ENCODE data around the gene PPME1.

PPME1 gene

GRCh38 chr11:74283580-74284180, 112.6 kb downstream of the PPME1 start:
- Histone ChIP-seq H3K27ac (ENCODE audit: low read depth, low read length) (no peak overlapping the region), H4K8ac (ENCODE audit: low read depth, low read length) (no peak overlapping the region), H3K27me3 (ENCODE audit: insufficient read depth, low read length, poor library complexity) (no peaks in the 10 kb centered on the region), H4K5ac (ENCODE audit: low read length) (no peak overlapping the region), H2AK5ac (ENCODE audit: low read length) (no peak overlapping the region), H3K79me2 (ENCODE audit: control insufficient read depth, insufficient read depth, low read length) (no peaks in the 10 kb centered on the region), H2BK15ac (replicated peaks; ENCODE audit: low read depth) (no peak overlapping the region), H3K9ac (ENCODE audit: low read length) (no peak overlapping the region), H3K23ac (ENCODE audit: low read length) (no peak overlapping the region), H3K4ac (ENCODE audit: low read depth, low read length) (no peak overlapping the region), H3K18ac (ENCODE audit: low read length) (no peak overlapping the region), H3K4me3 (ENCODE audit: low read length) (no peak overlapping the region), H3K4me1 (ENCODE audit: control insufficient read depth, low read depth, low read length) (no peaks in the 10 kb centered on the region), H3K56ac (ENCODE audit: low read length) (no peak overlapping the region), H3K79me1 (ENCODE audit: low read length) (no peaks in the 10 kb centered on the region), H3K36me3 (ENCODE audit: control insufficient read depth, insufficient read depth, low read length) (no peaks in the 10 kb centered on the region), H2BK5ac (ENCODE audit: low read length) (no peak overlapping the region), H2BK120ac (ENCODE audit: low read depth, low read length) (no peak overlapping the region), H3K4me2 (ENCODE audit: low read length) (no peak overlapping the region)
- no peak for DNase-seq
- WGBS (ENCODE audit: extremely low coverage, insufficient coverage, low lambda C conversion rate), result no CpG with 5 or more reads among the region's 3 CpGs

DNA sequence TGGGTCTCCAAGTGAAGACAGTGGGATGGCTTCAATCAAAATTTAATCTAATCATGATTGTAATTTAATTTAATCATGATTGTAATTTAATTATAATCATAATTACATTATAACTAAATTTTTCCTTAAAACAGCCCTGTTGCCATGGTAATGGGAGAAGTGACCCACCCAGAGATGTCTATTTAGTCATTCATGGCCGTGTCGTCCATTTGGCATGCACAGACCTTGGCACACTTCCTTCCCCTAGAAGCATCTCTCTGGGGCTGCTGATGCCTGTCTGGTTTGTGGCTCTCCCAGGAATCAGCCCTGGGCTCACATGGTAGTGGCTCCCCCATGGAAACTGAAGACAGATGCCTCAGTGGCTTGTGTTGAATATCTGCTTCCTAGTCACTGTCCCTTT, 113.4 kb downstream of the PPME1 start:
- no peak overlapping the region for H2BK120ac ChIP-seq (ENCODE audit: low read depth, low read length)
- no peak overlapping the region for H3K56ac ChIP-seq (ENCODE audit: low read length)
- H3K4me3 ChIP-seq (ENCODE audit: low read length), result no peak overlapping the region
- H3K18ac ChIP-seq (ENCODE audit: low read length), result no peak overlapping the region
- no peaks in the 10 kb centered on the region for H3K36me3 ChIP-seq (ENCODE audit: control insufficient read depth, insufficient read depth, low read length)
- no CpG with 5 or more reads among the region's 2 CpGs for WGBS (ENCODE audit: extremely low coverage, insufficient coverage, low lambda C conversion rate)
- H3K4me2 ChIP-seq (ENCODE audit: low read length), result no peak overlapping the region
- no peak overlapping the region for H3K9ac ChIP-seq (ENCODE audit: low read length)
- H4K5ac ChIP-seq (ENCODE audit: low read length), result no peak overlapping the region
- no peak overlapping the region for H2AK5ac ChIP-seq (ENCODE audit: low read length)
- H2BK5ac ChIP-seq (ENCODE audit: low read length), result no peak overlapping the region
- DNase-seq, result no peak
- H3K4me1 ChIP-seq (ENCODE audit: control insufficient read depth, low read depth, low read length), result no peaks in the 10 kb centered on the region
- no peaks in the 10 kb centered on the region for H3K79me2 ChIP-seq (ENCODE audit: control insufficient read depth, insufficient read depth, low read length)
- no peaks in the 10 kb centered on the region for H3K27me3 ChIP-seq (ENCODE audit: insufficient read depth, low read length, poor library complexity)
- H2BK15ac ChIP-seq (replicated peaks; ENCODE audit: low read depth), result no peak overlapping the region
- H4K8ac ChIP-seq (ENCODE audit: low read depth, low read length), result no peak overlapping the region
- H3K27ac ChIP-seq (ENCODE audit: low read depth, low read length), result no peak overlapping the region
- H3K79me1 ChIP-seq (ENCODE audit: low read length), result no peaks in the 10 kb centered on the region
- no peak overlapping the region for H3K23ac ChIP-seq (ENCODE audit: low read length)
- H3K4ac ChIP-seq (ENCODE audit: low read depth, low read length), result no peak overlapping the region

DNA sequence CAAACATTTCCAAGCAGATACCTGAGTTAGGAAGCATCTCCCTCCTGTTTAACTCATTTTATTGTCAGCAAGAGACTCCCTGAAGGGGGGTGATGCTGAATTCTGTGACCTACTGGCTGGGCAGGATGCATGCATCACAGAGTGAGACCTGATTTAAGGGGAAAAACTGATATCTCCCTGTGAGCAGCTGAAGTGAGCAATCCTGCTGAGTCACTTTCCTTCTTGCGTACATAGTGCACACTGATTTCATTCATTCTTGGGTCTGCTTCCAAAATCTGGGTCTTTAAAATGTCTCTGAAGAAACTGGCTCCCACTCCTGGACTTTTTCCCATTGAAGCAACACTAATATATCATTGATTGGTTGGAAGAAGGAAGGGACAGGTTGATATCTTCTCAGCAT, 117.1 kb downstream of the PPME1 start:
- Histone ChIP-seq H3K23ac (ENCODE audit: low read length) (no peak overlapping the region), H3K4me1 (ENCODE audit: control insufficient read depth, low read depth, low read length) (no peaks in the 10 kb centered on the region), H3K27ac (ENCODE audit: low read depth, low read length) (no peak overlapping the region), H3K4me3 (ENCODE audit: low read length) (no peak overlapping the region), H3K56ac (ENCODE audit: low read length) (no peak overlapping the region), H3K9ac (ENCODE audit: low read length) (no peak overlapping the region), H4K8ac (ENCODE audit: low read depth, low read length) (no peak overlapping the region), H3K36me3 (ENCODE audit: control insufficient read depth, insufficient read depth, low read length) (no peaks in the 10 kb centered on the region), H3K18ac (ENCODE audit: low read length) (no peak overlapping the region), H2AK5ac (ENCODE audit: low read length) (no peak overlapping the region), H2BK120ac (ENCODE audit: low read depth, low read length) (no peak overlapping the region), H3K27me3 (ENCODE audit: insufficient read depth, low read length, poor library complexity) (no peaks in the 10 kb centered on the region), H2BK15ac (replicated peaks; ENCODE audit: low read depth) (no peak overlapping the region), H4K5ac (ENCODE audit: low read length) (no peak overlapping the region), H3K79me2 (ENCODE audit: control insufficient read depth, insufficient read depth, low read length) (no peaks in the 10 kb centered on the region), H3K4ac (ENCODE audit: low read depth, low read length) (no peak overlapping the region), H3K4me2 (ENCODE audit: low read length) (no peak overlapping the region), H3K79me1 (ENCODE audit: low read length) (no peaks in the 10 kb centered on the region), H2BK5ac (ENCODE audit: low read length) (no peak overlapping the region)
- DNase-seq, result no peak
- no CpG with 5 or more reads among the region's 1 CpG for whole genome bisulfite sequencing (ENCODE audit: extremely low coverage, insufficient coverage, low lambda C conversion rate)

- H2BK120ac ChIP-seq (ENCODE audit: low read depth, low read length), result no peak overlapping the region
- H3K4me3 ChIP-seq (ENCODE audit: low read length), result no peak overlapping the region
- H3K27me3 ChIP-seq (ENCODE audit: insufficient read depth, low read length, poor library complexity), result no peaks in the 10 kb centered on the region
- H3K79me2 ChIP-seq (ENCODE audit: control insufficient read depth, insufficient read depth, low read length), result no peaks in the 10 kb centered on the region
- H2BK15ac ChIP-seq (replicated peaks; ENCODE audit: low read depth), result no peak overlapping the region
- WGBS (ENCODE audit: extremely low coverage, insufficient coverage, low lambda C conversion rate), result no CpG with 5 or more reads among the region's 4 CpGs
- H4K8ac ChIP-seq (ENCODE audit: low read depth, low read length), result no peak overlapping the region
- no peak overlapping the region for H3K4ac ChIP-seq (ENCODE audit: low read depth, low read length)
- H3K23ac ChIP-seq (ENCODE audit: low read length), result no peak overlapping the region
- no peak for DNase-seq
- no peaks in the 10 kb centered on the region for H3K4me1 ChIP-seq (ENCODE audit: control insufficient read depth, low read depth, low read length)
- H3K9ac ChIP-seq (ENCODE audit: low read length), result no peak overlapping the region
- H3K56ac ChIP-seq (ENCODE audit: low read length), result no peak overlapping the region
- H3K79me1 ChIP-seq (ENCODE audit: low read length), result no peaks in the 10 kb centered on the region
- no peak overlapping the region for H4K5ac ChIP-seq (ENCODE audit: low read length)
- H3K18ac ChIP-seq (ENCODE audit: low read length), result no peak overlapping the region
- no peak overlapping the region for H2AK5ac ChIP-seq (ENCODE audit: low read length)
- H3K36me3 ChIP-seq (ENCODE audit: control insufficient read depth, insufficient read depth, low read length), result no peaks in the 10 kb centered on the region
- H3K4me2 ChIP-seq (ENCODE audit: low read length), result no peak overlapping the region
- no peak overlapping the region for H2BK5ac ChIP-seq (ENCODE audit: low read length)
- no peak overlapping the region for H3K27ac ChIP-seq (ENCODE audit: low read depth, low read length)
Measured at GRCh38 chr11:74288911-74289310, 117.8 kb downstream of the PPME1 start.

GRCh38 chr11:74297484-74297883, 126.4 kb downstream of the PPME1 start:
- H2BK5ac ChIP-seq (ENCODE audit: low read length), result no peak overlapping the region
- DNase-seq, result no peak
- no CpG with 5 or more reads among the region's 1 CpG for WGBS (ENCODE audit: extremely low coverage, insufficient coverage, low lambda C conversion rate)

DNA sequence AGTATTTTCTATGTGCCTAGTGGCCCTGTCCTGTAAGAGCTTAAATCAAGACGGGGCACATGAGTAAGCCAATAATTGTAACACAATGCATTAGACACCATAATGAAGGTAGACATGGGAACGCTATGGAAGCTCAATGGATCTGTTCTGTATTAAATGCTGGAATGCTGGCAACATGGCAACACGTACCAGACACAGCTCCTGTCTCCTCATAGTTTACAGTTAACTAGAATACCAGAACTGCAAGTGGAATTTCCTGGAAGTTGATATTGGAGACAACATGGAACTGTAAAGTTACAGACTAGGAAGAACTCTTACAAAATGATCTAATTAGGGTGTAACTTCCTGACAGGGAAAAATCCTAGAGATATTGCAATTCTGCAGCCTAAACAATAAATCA, 127.9 kb downstream of the PPME1 start:
- H3K4me1 ChIP-seq (ENCODE audit: control insufficient read depth, low read depth, low read length), result no peaks in the 10 kb centered on the region
- no peak overlapping the region for H2AK5ac ChIP-seq (ENCODE audit: low read length)
- no peaks in the 10 kb centered on the region for H3K27me3 ChIP-seq (ENCODE audit: insufficient read depth, low read length, poor library complexity)
- no peaks in the 10 kb centered on the region for H3K36me3 ChIP-seq (ENCODE audit: control insufficient read depth, insufficient read depth, low read length)
- no peak overlapping the region for H3K4me2 ChIP-seq (ENCODE audit: low read length)
- H4K8ac ChIP-seq (ENCODE audit: low read depth, low read length), result no peak overlapping the region
- no peak overlapping the region for H3K56ac ChIP-seq (ENCODE audit: low read length)
- H3K23ac ChIP-seq (ENCODE audit: low read length), result no peak overlapping the region
- no peak overlapping the region for H3K4ac ChIP-seq (ENCODE audit: low read depth, low read length)
- no peak overlapping the region for H3K9ac ChIP-seq (ENCODE audit: low read length)
- no peak overlapping the region for H3K27ac ChIP-seq (ENCODE audit: low read depth, low read length)
- no peak overlapping the region for H2BK15ac ChIP-seq (replicated peaks; ENCODE audit: low read depth)
- WGBS (ENCODE audit: extremely low coverage, insufficient coverage, low lambda C conversion rate), result no CpG with 5 or more reads among the region's 3 CpGs
- no peak overlapping the region for H3K18ac ChIP-seq (ENCODE audit: low read length)
- no peak overlapping the region for H4K5ac ChIP-seq (ENCODE audit: low read length)
- DNase-seq, result no peak
- no peak overlapping the region for H2BK5ac ChIP-seq (ENCODE audit: low read length)
- H3K4me3 ChIP-seq (ENCODE audit: low read length), result no peak overlapping the region
- H3K79me1 ChIP-seq (ENCODE audit: low read length), result no peaks in the 10 kb centered on the region
- no peak overlapping the region for H2BK120ac ChIP-seq (ENCODE audit: low read depth, low read length)
- H3K79me2 ChIP-seq (ENCODE audit: control insufficient read depth, insufficient read depth, low read length), result no peaks in the 10 kb centered on the region

More at GRCh38 chr11:74297484-74297883, 126.4 kb downstream of the PPME1 start:
- no peak overlapping the region for H4K5ac ChIP-seq (ENCODE audit: low read length)
- no peak overlapping the region for H2AK5ac ChIP-seq (ENCODE audit: low read length)
- no peak overlapping the region for H3K56ac ChIP-seq (ENCODE audit: low read length)
- no peaks in the 10 kb centered on the region for H3K79me2 ChIP-seq (ENCODE audit: control insufficient read depth, insufficient read depth, low read length)
- H3K36me3 ChIP-seq (ENCODE audit: control insufficient read depth, insufficient read depth, low read length), result no peaks in the 10 kb centered on the region
- no peak overlapping the region for H3K18ac ChIP-seq (ENCODE audit: low read length)
- H3K4me2 ChIP-seq (ENCODE audit: low read length), result no peak overlapping the region
- H3K4me1 ChIP-seq (ENCODE audit: control insufficient read depth, low read depth, low read length), result no peaks in the 10 kb centered on the region
- no peak overlapping the region for H4K8ac ChIP-seq (ENCODE audit: low read depth, low read length)
- H3K79me1 ChIP-seq (ENCODE audit: low read length), result no peaks in the 10 kb centered on the region
- H3K4ac ChIP-seq (ENCODE audit: low read depth, low read length), result no peak overlapping the region
- no peak overlapping the region for H2BK15ac ChIP-seq (replicated peaks; ENCODE audit: low read depth)
- no peak overlapping the region for H3K27ac ChIP-seq (ENCODE audit: low read depth, low read length)
- no peak overlapping the region for H3K23ac ChIP-seq (ENCODE audit: low read length)
- no peaks in the 10 kb centered on the region for H3K27me3 ChIP-seq (ENCODE audit: insufficient read depth, low read length, poor library complexity)
- no peak overlapping the region for H3K4me3 ChIP-seq (ENCODE audit: low read length)
- H2BK120ac ChIP-seq (ENCODE audit: low read depth, low read length), result no peak overlapping the region
- H3K9ac ChIP-seq (ENCODE audit: low read length), result no peak overlapping the region
